Measurements from ENCODE around the gene PCDH9.
A peak's percentile ranks its signal among the peaks of the same experiment; 100 is the strongest.

Gene PCDH9

GRCh38 chr13:66491251-66491650, 738.9 kb downstream of the PCDH9 start:
- DNase-seq (ENCODE audit: low read depth), result no peak
- no peak for TF ChIP-seq POLR2A (IDR thresholded peaks at IDR 0.05; ENCODE audit: extremely low read depth, insufficient read length)
- TF ChIP-seq MAX (IDR thresholded peaks at IDR 0.05; ENCODE audit: low read depth, low read length), result no peak
- no peak for TF ChIP-seq CTCF (IDR thresholded peaks at IDR 0.05; ENCODE audit: low read depth, low read length)
- TF ChIP-seq MYC (IDR thresholded peaks at IDR 0.05; ENCODE audit: low read depth, low read length), result no peak
- no peak overlapping the region for H3K4me3 ChIP-seq (ENCODE audit: low read depth, low read length)

GRCh38 chr13:66489586-66489985, 740.5 kb downstream of the PCDH9 start:
- no peak for DNase-seq (ENCODE audit: low read depth)
- TF ChIP-seq POLR2A (IDR thresholded peaks at IDR 0.05; ENCODE audit: extremely low read depth, insufficient read length) (no peak), CTCF (IDR thresholded peaks at IDR 0.05; ENCODE audit: low read depth, low read length) (no peak), MYC (IDR thresholded peaks at IDR 0.05; ENCODE audit: low read depth, low read length) (no peak), MAX (IDR thresholded peaks at IDR 0.05; ENCODE audit: low read depth, low read length) (no peak)
- no peak overlapping the region for H3K4me3 ChIP-seq (ENCODE audit: low read depth, low read length)

- no peak for DNase-seq (ENCODE audit: low read depth)
- TF ChIP-seq POLR2A (IDR thresholded peaks at IDR 0.05; ENCODE audit: extremely low read depth, insufficient read length) (no peak), MAX (IDR thresholded peaks at IDR 0.05; ENCODE audit: low read depth, low read length) (no peak), MYC (IDR thresholded peaks at IDR 0.05; ENCODE audit: low read depth, low read length) (no peak)
- no peak overlapping the region for H3K4me3 ChIP-seq (ENCODE audit: low read depth, low read length)
Measured at GRCh38 chr13:66489172-66489571, 741.0 kb downstream of the PCDH9 start.

- no peak for TF ChIP-seq POLR2A (IDR thresholded peaks at IDR 0.05; ENCODE audit: extremely low read depth, insufficient read length)
- TF ChIP-seq CTCF (IDR thresholded peaks at IDR 0.05; ENCODE audit: low read depth, low read length), result no peak
- no peak for TF ChIP-seq MYC (IDR thresholded peaks at IDR 0.05; ENCODE audit: low read depth, low read length)
- TF ChIP-seq MAX (IDR thresholded peaks at IDR 0.05; ENCODE audit: low read depth, low read length), result no peak
- no peak for DNase-seq (ENCODE audit: low read depth)
- H3K4me3 ChIP-seq (ENCODE audit: low read depth, low read length), result no peak overlapping the region
Measured at GRCh38 chr13:66483712-66484111, 746.4 kb downstream of the PCDH9 start.

GRCh38 chr13:66482836-66483235, 747.3 kb downstream of the PCDH9 start:
- DNase-seq (ENCODE audit: low read depth), result no peak
- TF ChIP-seq MAX (IDR thresholded peaks at IDR 0.05; ENCODE audit: low read depth, low read length) (no peak), POLR2A (IDR thresholded peaks at IDR 0.05; ENCODE audit: extremely low read depth, insufficient read length) (no peak), MYC (IDR thresholded peaks at IDR 0.05; ENCODE audit: low read depth, low read length) (no peak), CTCF (IDR thresholded peaks at IDR 0.05; ENCODE audit: low read depth, low read length) (no peak)
- H3K4me3 ChIP-seq (ENCODE audit: low read depth, low read length), result no peak overlapping the region

GRCh38 chr13:66477816-66478215, 752.3 kb downstream of the PCDH9 start:
- no peak for TF ChIP-seq MAX (IDR thresholded peaks at IDR 0.05; ENCODE audit: low read depth, low read length)
- TF ChIP-seq CTCF (IDR thresholded peaks at IDR 0.05; ENCODE audit: low read depth, low read length), result no peak
- peak; percentile 4 for DNase-seq (ENCODE audit: low read depth)
- H3K4me3 ChIP-seq (ENCODE audit: low read depth, low read length), result no peak overlapping the region
